Transverse colon (tissue), 4 donors: ENCODE results near the gene PTH1R. TPM values are rescaled to one million over a fixed set of nuclear protein-coding genes. Genes with fewer than 3 reads are reported as not detected.

Source experiments
- DNase-seq: peaks from one replicate; pipeline ENCODE4 v3.0.0-alpha.2; 2019
- H3K27ac ChIP-seq, 4 donors: fragments of 200-600 bp; sonication (generic); 2 replicates each; pipeline ENCODE4 v1.5.1; 2016 to 2018; ENCODE audit warnings: inconsistent platforms in 4 of 4
- H3K27me3 ChIP-seq: fragments of 200-600 bp; sonication (generic); 2 replicates; pipeline ENCODE4 v1.5.1; 2017; ENCODE audit warnings: inconsistent platforms
- H3K36me3 ChIP-seq, 4 donors: fragments of 200-600 bp; sonication (generic); 2 replicates each; pipeline ENCODE4 v1.5.1; 2017 to 2019; ENCODE audit warnings: inconsistent platforms in 4 of 4
- H3K4me1 ChIP-seq, 4 donors: fragments of 200-600 bp; sonication (generic); 2 replicates each; pipeline ENCODE4 v1.5.1; 2017 to 2020; ENCODE audit warnings: inconsistent platforms in 4 of 4
- H3K4me3 ChIP-seq, 4 donors: fragments of 200-600 bp; sonication (generic); 1 replicate in 1 of 4; 2 replicates in 3 of 4; pipeline versions ENCODE4 v1.5.1 to v1.6.1; 2017 to 2019; ENCODE audit warnings: inconsistent platforms in 4 of 4
- H3K9me3 ChIP-seq, 2 donors: fragments of 200-600 bp; sonication (generic); 2 replicates each; pipeline ENCODE4 v1.5.1; 2017 to 2019; ENCODE audit warnings: inconsistent platforms in 2 of 2
- EP300 ChIP-seq: sonication (generic); formaldehyde crosslinking; IDR thresholded peaks from one replicate; pipeline ENCODE4 v1.6.1; 2017; ENCODE audit warnings: antibody characterized with exemption, low read depth
- POLR2A ChIP-seq: fragments of 450-650 bp; IDR thresholded peaks from one replicate; pipeline ENCODE4 v1.6.1; 2016; ENCODE audit warnings: antibody characterized with exemption, mild to moderate bottlenecking, moderate library complexity
- POLR2AphosphoS5 ChIP-seq, 3 donors: sonication (generic); formaldehyde crosslinking; IDR thresholded peaks; one replicate each; pipeline ENCODE4 v1.6.1; 2016; ENCODE audit warnings: antibody characterized with exemption in 3 of 3
- WGBS, 2 donors: methylation state at CpG; one replicate each; pipeline ENCODE4 v1.1.5; 2018; ENCODE audit warnings: low coverage in 1 of 2; 5-methylcytosine and 5-hydroxymethylcytosine counted together
- in situ Hi-C, 4 donors: fragments of 200-750 bp; cut with MboI; loops; one replicate each; pipeline versions ENCODE4 v1.15.0 to v1.15.1; 2017; ENCODE audit warnings: low sequenced_read_pairs in 3 of 4, low pct_ligation_motif_present in 1 of 4, low pct_unique_long_range_greater_than_20kb in 1 of 4
- intact Hi-C: fragments of 100-400 bp; cut with DNase I; formaldehyde crosslinking; loops from one replicate; pipeline ENCODE4 v1.15.1; 2023; ENCODE audit warnings: low total_unique reads
- total RNA-seq, 4 donors: library from RNA; depleted of rRNA; stranded (reverse); fragments of >200 nt; gene quantifications; one replicate each; pipeline ENCODE4 v1.1.0, GENCODE V29; 2016
- TF ChIP-seq, protein P1 (sequence below), 5 experiments: fragments of 200-600 bp in 3 of 5; fragments of 450-650 bp in 2 of 5; sonication (generic) in 3 of 5; IDR thresholded peaks; 1 replicate in 2 of 5; 2 replicates in 3 of 5; pipeline ENCODE4 v1.5.1; 2016 to 2017; ENCODE audit warnings: antibody characterized with exemption in 5 of 5, inconsistent platforms in 3 of 5, mild to moderate bottlenecking in 2 of 5, moderate library complexity in 1 of 5

The PTH1R gene
- total RNA-seq, 4 donors from 2014 or later = 0.60 to 2.5 (median 1.4) TPM; not detected in 1

DNA sequence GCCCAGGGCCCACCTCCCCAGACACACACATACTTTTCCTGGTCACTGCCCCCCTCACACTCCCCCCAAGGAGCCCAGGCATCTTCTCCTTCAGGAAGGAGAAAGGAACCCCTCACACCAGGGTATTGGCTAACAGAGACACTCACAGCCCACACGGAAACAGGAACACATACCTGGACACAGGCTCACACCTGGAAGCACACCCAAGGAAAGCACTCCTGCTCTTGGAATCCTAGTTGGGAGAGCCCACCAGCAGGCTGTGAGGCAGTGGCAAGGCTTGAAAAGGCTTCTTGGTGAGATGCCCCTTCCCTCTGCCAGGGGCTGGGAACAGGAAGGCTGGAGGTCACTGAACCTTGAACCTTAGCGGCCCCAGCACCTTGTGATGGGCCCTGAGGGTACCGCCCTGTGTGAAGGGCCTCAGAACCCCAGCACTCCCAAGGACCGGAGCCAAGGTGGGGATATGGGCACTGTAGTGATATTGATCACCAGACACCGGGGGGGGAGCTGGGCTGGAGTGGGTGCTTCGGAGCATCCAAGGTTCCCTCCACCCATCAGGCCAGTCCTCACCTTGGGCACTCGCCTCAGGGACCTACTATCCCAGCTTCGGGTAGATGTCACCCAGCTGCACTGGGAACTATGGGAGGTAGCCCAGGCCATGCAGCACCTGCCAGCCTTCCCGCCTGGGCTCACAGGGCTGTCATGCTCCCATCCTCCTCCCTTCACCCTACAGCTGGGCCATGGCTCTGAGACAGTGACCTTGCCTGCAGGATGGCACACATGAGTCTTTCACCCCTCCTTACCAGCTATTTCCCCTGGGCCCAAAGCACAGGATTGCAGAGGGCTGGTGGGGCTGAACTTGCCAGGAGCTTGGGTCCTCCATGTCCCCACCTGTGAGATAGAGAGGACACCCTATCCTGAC, 30.6 kb upstream of the PTH1R start:
- Histone ChIP-seq H3K36me3 (no peaks in the 10 kb centered on the region), H3K27ac (peak overlapping the region; percentile 68 to 88 (median 74)), H3K27me3 (no peaks in the 10 kb centered on the region), H3K9me3 (peaks cover 0 to under 1% of the 10 kb centered on the region in 2 donors), H3K4me1 (peaks cover 7 to 17% (median 13%) of the 10 kb centered on the region in 4 donors), H3K4me3 (peak overlapping the region in 3 of 4 donors; percentile 42 to 54 (median 50))
- TF ChIP-seq POLR2AphosphoS5 (IDR thresholded peaks at IDR 0.05) = no peak
- TF ChIP-seq, protein P1, sequence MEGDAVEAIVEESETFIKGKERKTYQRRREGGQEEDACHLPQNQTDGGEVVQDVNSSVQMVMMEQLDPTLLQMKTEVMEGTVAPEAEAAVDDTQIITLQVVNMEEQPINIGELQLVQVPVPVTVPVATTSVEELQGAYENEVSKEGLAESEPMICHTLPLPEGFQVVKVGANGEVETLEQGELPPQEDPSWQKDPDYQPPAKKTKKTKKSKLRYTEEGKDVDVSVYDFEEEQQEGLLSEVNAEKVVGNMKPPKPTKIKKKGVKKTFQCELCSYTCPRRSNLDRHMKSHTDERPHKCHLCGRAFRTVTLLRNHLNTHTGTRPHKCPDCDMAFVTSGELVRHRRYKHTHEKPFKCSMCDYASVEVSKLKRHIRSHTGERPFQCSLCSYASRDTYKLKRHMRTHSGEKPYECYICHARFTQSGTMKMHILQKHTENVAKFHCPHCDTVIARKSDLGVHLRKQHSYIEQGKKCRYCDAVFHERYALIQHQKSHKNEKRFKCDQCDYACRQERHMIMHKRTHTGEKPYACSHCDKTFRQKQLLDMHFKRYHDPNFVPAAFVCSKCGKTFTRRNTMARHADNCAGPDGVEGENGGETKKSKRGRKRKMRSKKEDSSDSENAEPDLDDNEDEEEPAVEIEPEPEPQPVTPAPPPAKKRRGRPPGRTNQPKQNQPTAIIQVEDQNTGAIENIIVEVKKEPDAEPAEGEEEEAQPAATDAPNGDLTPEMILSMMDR (IDR thresholded peaks at IDR 0.05) = no peak
- TF ChIP-seq POLR2A = no peak
- TF ChIP-seq EP300 = no peak
- no peak for DNase-seq
- intact Hi-C loops (no loop called here), in situ Hi-C loops (no loop called here)
- 87% methylated on average over 9 of the region's 9 CpGs; no CpG with 5 or more reads in 1 of the 2 donors for WGBS, 2 donors

GRCh38 chr3:46847744-46848143, 29.8 kb upstream of the PTH1R start:
- intact Hi-C loops = no loop called here
- WGBS, 2 donors = 93% methylated on average over 5 of the region's 5 CpGs; no CpG with 5 or more reads in 1 of the 2 donors

GRCh38 chr3:46848271-46849044, 29.1 kb upstream of the PTH1R start:
- 84% methylated on average over 12 of the region's 12 CpGs; no CpG with 5 or more reads in 1 of the 2 donors for WGBS, 2 donors
- peaks cover 7 to 17% (median 13%) of the 10 kb centered on the region in 4 donors for H3K4me1 ChIP-seq
- no peaks in the 10 kb centered on the region for H3K36me3 ChIP-seq
- H3K4me3 ChIP-seq = no peak overlapping the region
- H3K27me3 ChIP-seq = no peaks in the 10 kb centered on the region
- no peaks in the 10 kb centered on the region for H3K9me3 ChIP-seq
- in situ Hi-C loops (no loop called here), intact Hi-C loops (no loop called here)
- no peak for DNase-seq
- no peak overlapping the region for H3K27ac ChIP-seq
- no peak for TF ChIP-seq POLR2A
- TF ChIP-seq, protein P1 (IDR thresholded peaks at IDR 0.05) = peak in 3 of 5 experiments; percentile 12 to 24 (median 13)
- TF ChIP-seq EP300 = no peak

More at GRCh38 chr3:46847744-46848143, 29.8 kb upstream of the PTH1R start:
- no peaks in the 10 kb centered on the region for H3K27me3 ChIP-seq
- H3K9me3 ChIP-seq = no peaks in the 10 kb centered on the region
- no peak overlapping the region for H3K27ac ChIP-seq
- in situ Hi-C loops = no loop called here
- H3K4me3 ChIP-seq = no peak overlapping the region
- no peak for DNase-seq
- H3K4me1 ChIP-seq = peaks cover 7 to 17% (median 13%) of the 10 kb centered on the region in 4 donors
- no peaks in the 10 kb centered on the region for H3K36me3 ChIP-seq
- TF ChIP-seq POLR2AphosphoS5 (IDR thresholded peaks at IDR 0.05) (no peak), POLR2A (no peak), EP300 (no peak)
- TF ChIP-seq, protein P1 (IDR thresholded peaks at IDR 0.05) = no peak
